DLD1 (cell line): ENCODE measurements around the gene IST1.

ENCODE experiments used
- in situ Hi-C: cut with HindIII; loops from 2 replicates; pipeline ENCODE4 v1.10.0; 2017; ENCODE audit warnings: low sequenced_read_pairs

Gene IST1

GRCh38 chr16:71961066-71962039 lies 66.0 kb downstream of the IST1 start:
- in situ Hi-C loops = no loop called here

- in situ Hi-C loops = no loop called here
These were observed 68.0 kb downstream of the IST1 start for GRCh38 chr16:71963125-71963875.

GRCh38 chr16:71965223-71965622 lies 69.9 kb downstream of the IST1 start:
- in situ Hi-C loops = no loop called here

GRCh38 chr16:71966932-71967331 lies 71.6 kb downstream of the IST1 start:
- in situ Hi-C loops = no loop called here

GRCh38 chr16:71969353-71969752 lies 74.0 kb downstream of the IST1 start:
- in situ Hi-C loops = no loop called here

GRCh38 chr16:71971571-71971970 lies 76.2 kb downstream of the IST1 start:
- in situ Hi-C loops = no loop called here

- in situ Hi-C loops = no loop called here
These were observed 77.0 kb downstream of the IST1 start for GRCh38 chr16:71972356-71972755.

- in situ Hi-C loops = no loop called here
These were observed 77.7 kb downstream of the IST1 start for GRCh38 chr16:71973001-71973400.

- in situ Hi-C loops = no loop called here
These were observed 78.9 kb downstream of the IST1 start for GRCh38 chr16:71974068-71974818.
